IPS-20b (cell line): ENCODE data around the gene DIABLO.

Experiments used
- H3K27ac ChIP-seq: one replicate; pipeline ENCODE4 v1.5.1; 2013; ENCODE audit warnings: low read length
- H3K27me3 ChIP-seq: 2 replicates; pipeline ENCODE4 v1.6.1; 2013; ENCODE audit warnings: mild to moderate bottlenecking, low read length, inconsistent platforms; ENCODE audit not compliant: insufficient read depth
- H3K36me3 ChIP-seq: 2 replicates; pipeline ENCODE4 v1.6.1; 2013; ENCODE audit warnings: low read depth, mild to moderate bottlenecking, inconsistent platforms, low read length, moderate library complexity; ENCODE audit not compliant: insufficient read depth
- H3K4me1 ChIP-seq: 2 replicates; pipeline ENCODE4 v1.6.1; 2013; ENCODE audit warnings: mild to moderate bottlenecking, control low read depth, inconsistent platforms, low read length, moderate library complexity; ENCODE audit not compliant: insufficient read depth
- H3K4me3 ChIP-seq: 2 replicates; pipeline ENCODE4 v1.5.1; 2013; ENCODE audit warnings: mild to moderate bottlenecking, low read length, inconsistent platforms
- H3K9ac ChIP-seq: 2 replicates; pipeline ENCODE4 v1.6.1; 2013; ENCODE audit warnings: low read depth, mild to moderate bottlenecking, inconsistent platforms, low read length, moderate library complexity
- H3K9me3 ChIP-seq: 2 replicates; pipeline ENCODE4 v1.6.1; 2013; ENCODE audit warnings: mild to moderate bottlenecking, low read depth, low read length, inconsistent platforms; ENCODE audit not compliant: insufficient read depth

The DIABLO gene

DNA sequence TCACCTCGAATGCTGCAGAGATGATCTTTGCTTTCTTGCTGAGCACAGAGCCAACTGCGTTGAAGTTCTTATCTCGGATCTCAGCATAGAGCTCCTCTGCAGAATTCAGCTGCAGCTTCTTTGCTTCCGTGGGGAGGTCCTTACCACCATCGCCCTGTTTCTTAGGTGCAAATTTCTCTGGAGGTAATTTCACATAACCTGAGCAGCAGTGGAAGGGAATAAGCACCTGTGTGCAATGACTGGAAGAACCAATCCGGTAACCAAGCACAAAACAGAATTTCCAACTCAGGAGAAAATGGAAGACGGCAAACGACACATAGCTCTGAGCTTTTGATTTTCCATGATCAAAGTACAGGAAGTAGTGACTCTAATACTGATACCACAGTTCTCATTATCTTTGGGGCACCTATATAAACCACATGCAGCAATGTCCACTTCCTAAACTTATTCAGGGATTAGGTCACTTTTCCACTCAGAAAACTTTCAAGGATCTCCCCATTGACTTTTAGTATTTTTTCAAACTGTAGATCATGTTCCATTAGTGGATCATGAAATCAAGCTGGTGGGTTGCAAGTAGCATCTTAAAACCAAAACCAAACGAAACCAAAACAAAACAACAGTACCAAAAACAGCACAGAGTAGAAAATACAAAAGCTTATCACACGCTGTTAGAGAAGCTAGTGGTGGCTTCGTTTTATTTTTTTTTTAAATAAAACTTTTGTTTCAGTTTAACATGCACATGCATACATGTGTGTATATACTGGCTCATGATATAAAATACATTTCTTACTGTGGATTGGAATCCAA is 18.9 kb upstream of the DIABLO start:
- Histone ChIP-seq H3K36me3 (peaks cover 43% of the 10 kb centered on the region), H3K4me1 (no peaks in the 10 kb centered on the region), H3K9me3 (no peaks in the 10 kb centered on the region), H3K9ac (no peak overlapping the region), H3K27ac (no peak overlapping the region), H3K4me3 (no peak overlapping the region), H3K27me3 (no peaks in the 10 kb centered on the region)

DNA sequence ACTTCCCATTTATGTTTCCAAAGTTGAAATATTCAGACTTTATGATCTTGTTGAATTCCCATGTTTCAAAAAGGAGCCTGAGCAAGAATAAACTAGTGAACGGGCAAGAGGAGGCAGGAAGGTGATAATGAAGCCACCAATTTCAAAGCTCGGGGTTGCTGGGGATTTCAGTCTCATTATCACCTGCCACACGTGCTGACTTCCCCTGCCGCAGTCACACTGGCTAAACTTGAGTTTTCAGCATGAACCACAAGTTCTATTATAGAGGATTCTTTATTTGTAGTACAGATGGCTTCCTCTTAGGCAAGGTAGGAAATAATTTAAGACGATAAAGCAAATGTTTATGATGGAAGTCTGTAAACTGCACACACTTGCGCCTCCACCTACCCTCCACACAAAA is 18.1 kb upstream of the DIABLO start:
- peaks cover 39% of the 10 kb centered on the region for H3K36me3 ChIP-seq
- no peak overlapping the region for H3K27ac ChIP-seq
- no peak overlapping the region for H3K9ac ChIP-seq
- no peaks in the 10 kb centered on the region for H3K27me3 ChIP-seq
- no peaks in the 10 kb centered on the region for H3K4me1 ChIP-seq
- no peaks in the 10 kb centered on the region for H3K9me3 ChIP-seq
- H3K4me3 ChIP-seq, result no peak overlapping the region

DNA sequence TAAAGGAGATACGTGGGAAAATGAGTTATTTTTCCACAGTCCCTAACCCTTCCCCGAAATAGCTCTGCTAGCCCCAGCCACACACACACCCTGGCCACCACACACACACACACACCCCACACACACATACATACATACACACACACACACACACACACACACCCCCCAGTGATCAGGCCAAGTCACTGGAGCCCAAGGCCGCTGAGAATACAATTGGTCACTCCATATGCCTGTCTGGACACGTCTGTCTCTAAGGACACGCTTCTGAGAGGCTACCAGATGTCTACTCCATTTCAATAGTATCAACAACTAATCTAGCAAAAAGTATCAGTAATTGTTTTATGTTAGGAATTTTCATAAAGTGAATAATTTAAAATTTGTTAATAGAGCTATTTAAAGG is 13.0 kb upstream of the DIABLO start:
- Histone ChIP-seq H3K27me3 (no peaks in the 10 kb centered on the region), H3K4me3 (no peak overlapping the region), H3K27ac (no peak overlapping the region), H3K9ac (no peak overlapping the region), H3K4me1 (no peaks in the 10 kb centered on the region), H3K36me3 (peaks cover 50% of the 10 kb centered on the region), H3K9me3 (no peaks in the 10 kb centered on the region)

DNA sequence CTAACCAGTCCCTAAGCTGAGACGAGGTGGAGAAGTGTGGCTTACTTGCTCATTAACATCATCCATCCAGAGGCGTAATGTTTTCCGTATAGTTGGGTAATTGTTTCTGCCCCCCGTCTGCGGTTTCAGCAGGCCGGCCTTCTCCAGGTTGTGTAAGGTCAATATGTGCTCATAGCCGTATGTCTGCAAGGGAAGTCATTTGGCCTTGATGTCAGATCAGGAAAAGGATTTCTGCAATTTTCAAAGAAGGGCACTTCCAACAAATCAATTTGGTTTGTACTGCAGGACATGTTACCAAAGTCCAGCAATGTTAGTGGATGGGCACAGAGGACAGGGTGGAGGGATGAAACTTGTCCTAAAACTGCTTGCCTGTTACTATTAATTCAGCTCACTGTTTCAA is 9.9 kb upstream of the DIABLO start:
- Histone ChIP-seq H3K36me3 (peaks cover 68% of the 10 kb centered on the region), H3K4me3 (no peak overlapping the region), H3K4me1 (no peaks in the 10 kb centered on the region), H3K27ac (no peak overlapping the region), H3K27me3 (no peaks in the 10 kb centered on the region), H3K9me3 (no peaks in the 10 kb centered on the region), H3K9ac (no peak overlapping the region)

DNA sequence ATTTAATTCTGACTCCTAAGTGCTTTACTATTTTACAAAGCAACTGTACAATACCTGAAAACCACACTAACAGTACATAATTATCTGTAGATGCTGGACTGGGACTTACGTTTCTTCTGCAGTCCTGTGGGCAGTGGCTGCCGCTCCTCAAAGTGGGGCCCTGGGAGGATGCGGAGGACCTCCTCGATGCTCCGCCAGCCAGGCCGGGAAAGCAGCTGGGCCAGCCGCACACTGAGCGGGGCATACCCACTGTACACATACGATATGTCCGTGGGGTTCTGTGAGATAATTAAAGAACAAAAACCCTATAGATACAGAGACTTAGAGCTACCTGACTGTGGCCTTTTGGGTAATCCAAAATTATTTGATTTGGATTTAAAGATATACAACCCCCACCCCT is 6.8 kb upstream of the DIABLO start:
- Histone ChIP-seq H3K4me3 (no peak overlapping the region), H3K9ac (no peak overlapping the region), H3K27ac (no peak overlapping the region), H3K9me3 (no peaks in the 10 kb centered on the region), H3K27me3 (no peaks in the 10 kb centered on the region), H3K36me3 (peaks cover 56% of the 10 kb centered on the region), H3K4me1 (no peaks in the 10 kb centered on the region)

DNA sequence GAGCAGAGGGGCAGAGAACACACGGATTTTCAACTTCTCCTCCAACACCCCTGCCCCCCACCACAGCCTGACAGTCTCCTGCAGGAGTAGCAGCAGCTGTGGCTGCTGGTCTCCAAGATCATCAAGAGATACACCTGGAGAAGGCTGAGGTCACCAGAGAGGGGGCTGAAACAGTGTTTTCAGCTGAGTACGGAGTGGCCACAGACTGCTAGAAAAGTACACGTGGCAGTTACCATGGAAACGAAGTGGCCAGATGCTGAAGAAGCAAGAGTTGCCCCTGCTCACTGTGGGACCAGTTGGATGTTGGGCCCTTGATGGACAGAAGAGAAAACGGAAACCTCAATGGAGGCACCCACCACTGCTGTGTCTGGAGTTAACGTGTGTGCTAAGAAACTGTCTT is 4.9 kb upstream of the DIABLO start:
- peaks cover 9% of the 10 kb centered on the region for H3K27me3 ChIP-seq
- no peaks in the 10 kb centered on the region for H3K4me1 ChIP-seq
- H3K27ac ChIP-seq, result no peak overlapping the region
- peaks cover 47% of the 10 kb centered on the region for H3K36me3 ChIP-seq
- H3K9ac ChIP-seq, result no peak overlapping the region
- H3K4me3 ChIP-seq, result no peak overlapping the region
- no peaks in the 10 kb centered on the region for H3K9me3 ChIP-seq

DNA sequence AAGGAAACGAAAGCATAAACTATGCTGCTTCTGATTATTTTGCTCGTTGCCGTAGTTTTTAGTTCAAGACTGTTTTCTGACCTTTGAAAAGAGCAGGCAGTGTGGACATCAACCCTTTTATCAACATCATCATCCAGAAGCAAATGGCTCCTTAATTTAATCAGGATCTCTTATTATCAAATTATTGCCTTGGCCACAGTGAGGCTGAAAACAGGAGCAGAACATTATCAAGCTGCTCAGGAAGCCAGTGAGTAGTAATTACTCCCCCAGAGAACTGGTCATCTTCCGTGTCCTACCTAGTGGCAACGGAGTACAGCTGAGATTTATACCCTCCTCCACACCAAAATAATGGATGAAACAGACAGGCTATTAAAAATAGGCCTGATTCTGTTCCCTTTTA is 2.2 kb upstream of the DIABLO start:
- Histone ChIP-seq H3K27ac (no peak overlapping the region), H3K27me3 (peaks cover 9% of the 10 kb centered on the region), H3K9me3 (no peaks in the 10 kb centered on the region), H3K36me3 (peaks cover 39% of the 10 kb centered on the region), H3K4me3 (no peak overlapping the region), H3K4me1 (peaks cover 14% of the 10 kb centered on the region), H3K9ac (no peak overlapping the region)

DNA sequence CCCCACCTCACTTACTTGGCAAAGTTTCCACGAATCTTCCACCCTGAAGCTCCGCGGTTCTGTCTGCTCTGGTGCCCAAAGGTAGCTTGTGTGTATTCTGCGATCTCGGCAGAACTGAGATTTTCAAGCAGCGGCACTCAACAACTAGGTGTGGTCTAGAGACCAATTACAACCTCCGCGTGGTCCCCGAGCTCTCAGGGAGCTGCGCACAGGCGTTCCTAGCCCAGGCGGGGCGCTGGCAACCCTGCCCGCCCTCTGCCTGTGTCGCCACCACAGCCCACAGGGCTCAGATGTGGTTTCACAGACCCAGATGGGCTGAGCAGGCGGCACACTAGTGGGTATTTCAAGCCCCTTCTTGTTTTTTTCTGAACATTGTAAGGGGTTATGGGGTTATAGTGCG is 1.5 kb upstream of the DIABLO start:
- H3K36me3 ChIP-seq, result peaks cover 39% of the 10 kb centered on the region
- H3K4me1 ChIP-seq, result peaks cover 18% of the 10 kb centered on the region
- H3K9ac ChIP-seq, result no peak overlapping the region
- peaks cover 9% of the 10 kb centered on the region for H3K27me3 ChIP-seq
- no peak overlapping the region for H3K27ac ChIP-seq
- H3K9me3 ChIP-seq, result no peaks in the 10 kb centered on the region
- no peak overlapping the region for H3K4me3 ChIP-seq

DNA sequence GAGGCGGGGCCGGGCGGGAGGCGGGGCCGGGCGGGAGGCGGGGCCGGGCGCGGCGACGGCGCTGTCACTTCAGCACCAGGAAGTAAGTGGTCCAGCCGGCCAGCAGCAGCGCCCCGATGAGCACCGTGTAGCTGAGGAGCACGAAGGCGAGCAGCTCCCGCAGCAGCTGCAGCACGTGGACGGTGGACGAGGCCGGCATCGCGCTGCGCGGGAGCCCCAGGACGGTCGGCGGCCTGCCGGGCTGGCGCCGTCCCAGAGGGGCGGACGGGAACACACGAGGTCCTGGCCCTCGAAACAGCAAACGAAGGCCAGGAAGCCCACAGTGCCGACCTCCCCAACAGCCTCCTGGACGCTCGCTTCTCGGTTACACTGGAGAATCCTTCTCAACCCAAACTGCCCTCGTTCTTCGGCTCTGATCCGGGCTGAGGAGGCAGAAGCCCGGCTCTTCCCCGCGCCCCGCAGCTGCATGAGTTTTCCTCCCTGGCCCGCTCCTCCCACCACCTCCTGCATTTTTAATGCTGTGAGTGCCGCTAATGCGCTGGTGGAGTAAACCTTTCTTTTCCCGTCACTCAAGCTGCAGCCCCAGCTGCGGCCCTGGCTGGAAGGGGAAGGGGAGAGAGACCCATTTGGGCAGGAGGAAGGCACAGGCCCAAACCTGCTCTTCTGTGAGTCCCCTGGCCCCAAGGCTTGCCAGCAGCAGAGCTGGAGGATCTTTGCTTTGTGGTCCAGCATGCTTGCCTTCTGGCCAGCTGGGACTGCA is 694 bp upstream of the DIABLO start:
- H3K9ac ChIP-seq, result peak overlapping the region; percentile 15; the same call in 1 of the 2 replicates
- peak overlapping the region; percentile 56; the same call in 1 of the 2 replicates for H3K4me3 ChIP-seq

DNA sequence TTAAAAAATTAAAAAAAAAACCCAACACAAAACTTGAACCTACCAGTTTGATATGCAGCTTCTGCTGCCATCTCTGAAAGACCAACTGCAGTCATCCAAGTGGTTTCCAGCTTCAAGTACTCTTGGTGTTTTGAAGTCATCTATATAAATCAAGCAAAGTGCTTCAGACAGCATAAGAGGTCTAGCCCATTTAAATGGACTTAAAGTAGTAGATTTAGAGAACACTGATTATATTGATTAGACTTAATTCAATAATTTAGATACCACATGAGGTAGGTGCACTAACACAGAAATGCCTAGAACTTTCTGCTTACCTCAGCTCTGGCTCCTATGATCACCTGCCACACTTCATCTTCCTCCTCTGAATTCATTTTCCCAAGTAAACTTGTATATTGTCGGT is 9.4 kb downstream of the DIABLO start:
- no peak overlapping the region for H3K27ac ChIP-seq
- H3K36me3 ChIP-seq, result peaks cover 79% of the 10 kb centered on the region

More for the DNA sequence above, 694 bp upstream of the DIABLO start:
- no peaks in the 10 kb centered on the region for H3K9me3 ChIP-seq
- no peak overlapping the region for H3K27ac ChIP-seq
- peaks cover 38% of the 10 kb centered on the region for H3K36me3 ChIP-seq
- H3K27me3 ChIP-seq, result peaks cover 9% of the 10 kb centered on the region
- peaks cover 18% of the 10 kb centered on the region for H3K4me1 ChIP-seq

DNA sequence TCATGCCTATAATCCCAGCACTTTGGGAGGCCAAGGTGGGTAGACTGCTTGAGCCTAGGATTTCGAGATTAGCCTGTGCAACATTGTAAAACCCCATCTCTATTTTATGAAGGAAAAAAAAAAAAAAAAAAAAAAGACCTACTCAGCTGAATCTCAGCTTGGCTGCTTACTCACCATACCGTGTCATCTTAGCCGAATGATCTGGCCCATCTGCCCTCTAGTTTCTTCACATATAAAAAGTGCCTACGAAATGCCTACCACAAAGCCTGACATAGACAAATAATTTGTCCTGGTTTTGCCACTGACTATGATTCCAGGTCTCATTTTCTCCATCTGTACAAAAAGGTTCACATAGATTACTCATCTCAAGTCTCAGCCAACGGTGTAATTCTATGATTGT is 10.1 kb downstream of the DIABLO start:
- Histone ChIP-seq H3K9me3 (no peaks in the 10 kb centered on the region), H3K27ac (no peak overlapping the region), H3K4me1 (no peaks in the 10 kb centered on the region), H3K4me3 (no peak overlapping the region), H3K27me3 (no peaks in the 10 kb centered on the region), H3K36me3 (peaks cover 78% of the 10 kb centered on the region), H3K9ac (no peak overlapping the region)

More for the DNA sequence above, 9.4 kb downstream of the DIABLO start:
- H3K4me3 ChIP-seq, result no peak overlapping the region
- no peaks in the 10 kb centered on the region for H3K27me3 ChIP-seq
- H3K4me1 ChIP-seq, result no peaks in the 10 kb centered on the region
- no peak overlapping the region for H3K9ac ChIP-seq
- H3K9me3 ChIP-seq, result no peaks in the 10 kb centered on the region
